ENCODE results near the gene ELAVL2. TPM values are rescaled to one million over a fixed set of nuclear protein-coding genes. Genes with fewer than 3 reads are reported as not detected.

Gene ELAVL2
- total RNA-seq, 6 experiments from 2014 or later: not detected

- Histone ChIP-seq H3K4me3 (no peak overlapping the region), H3K27me3 (no peaks in the 10 kb centered on the region), H3K36me3 (no peaks in the 10 kb centered on the region), H3K9me3 (peaks cover 0 to 4% (median 0%) of the 10 kb centered on the region in 4 donors), H3K4me1 (no peaks in the 10 kb centered on the region), H3K27ac (no peak overlapping the region)
- TF ChIP-seq POLR2A (IDR thresholded peaks at IDR 0.05): no peak
- no peak for TF ChIP-seq CTCF (IDR thresholded peaks at IDR 0.05)
- no peak for DNase-seq
- intact Hi-C loops (cut with DNase I): no loop called here
- ATAC-seq: no peak
- 57% methylated on average over 3 of the region's 3 CpGs for WGBS (ENCODE audit: insufficient coverage, low coverage, low lambda C conversion rate, missing lambda C conversion rate)
These were observed 61.8 kb downstream of the ELAVL2 start for GRCh38 chr9:23764219-23764618.

GRCh38 chr9:23754551-23754950 is 71.5 kb downstream of the ELAVL2 start:
- intact Hi-C loops (cut with DNase I): no loop called here
- Histone ChIP-seq H3K4me3 (no peak overlapping the region), H3K27me3 (no peaks in the 10 kb centered on the region), H3K4me1 (no peaks in the 10 kb centered on the region), H3K36me3 (no peaks in the 10 kb centered on the region), H3K9me3 (no peaks in the 10 kb centered on the region), H3K27ac (no peak overlapping the region)
- ATAC-seq (no peak), DNase-seq (no peak)
- TF ChIP-seq POLR2A (IDR thresholded peaks at IDR 0.05) (no peak), CTCF (IDR thresholded peaks at IDR 0.05) (no peak)
- 49% methylated on average over 5 of the region's 5 CpGs for WGBS (ENCODE audit: insufficient coverage, low coverage, low lambda C conversion rate, missing lambda C conversion rate)

GRCh38 chr9:23752859-23753258 is 73.2 kb downstream of the ELAVL2 start:
- 24% methylated on average over 4 of the region's 4 CpGs for WGBS (ENCODE audit: insufficient coverage, low coverage, low lambda C conversion rate, missing lambda C conversion rate)
- intact Hi-C loops (cut with DNase I): no loop called here
- H3K27me3 ChIP-seq: no peaks in the 10 kb centered on the region
- no peaks in the 10 kb centered on the region for H3K4me1 ChIP-seq
- no peak for DNase-seq
- ATAC-seq: no peak
- TF ChIP-seq POLR2A (IDR thresholded peaks at IDR 0.05): no peak
- TF ChIP-seq CTCF (IDR thresholded peaks at IDR 0.05): no peak
- H3K9me3 ChIP-seq: no peaks in the 10 kb centered on the region
- no peaks in the 10 kb centered on the region for H3K36me3 ChIP-seq
- no peak overlapping the region for H3K27ac ChIP-seq
- no peak overlapping the region for H3K4me3 ChIP-seq

- ATAC-seq (no peak), DNase-seq (no peak)
- no peaks in the 10 kb centered on the region for H3K9me3 ChIP-seq
- H3K4me1 ChIP-seq: no peaks in the 10 kb centered on the region
- H3K36me3 ChIP-seq: no peaks in the 10 kb centered on the region
- no peak overlapping the region for H3K4me3 ChIP-seq
- intact Hi-C loops (cut with DNase I): no loop called here
- WGBS (ENCODE audit: insufficient coverage, low coverage, low lambda C conversion rate, missing lambda C conversion rate): 72% methylated on average over 4 of the region's 4 CpGs
- no peaks in the 10 kb centered on the region for H3K27me3 ChIP-seq
- no peak overlapping the region for H3K27ac ChIP-seq
- TF ChIP-seq POLR2A (IDR thresholded peaks at IDR 0.05): no peak
- no peak for TF ChIP-seq CTCF (IDR thresholded peaks at IDR 0.05)
These were observed 74.4 kb downstream of the ELAVL2 start for GRCh38 chr9:23751633-23752032.

- intact Hi-C loops (cut with DNase I): no loop called here
- no peaks in the 10 kb centered on the region for H3K36me3 ChIP-seq
- 61% methylated on average over 3 of the region's 3 CpGs for WGBS (ENCODE audit: insufficient coverage, low coverage, low lambda C conversion rate, missing lambda C conversion rate)
- DNase-seq (no peak), ATAC-seq (no peak)
- H3K4me3 ChIP-seq: no peak overlapping the region
- no peaks in the 10 kb centered on the region for H3K9me3 ChIP-seq
- H3K27ac ChIP-seq: no peak overlapping the region
- TF ChIP-seq CTCF (IDR thresholded peaks at IDR 0.05) (no peak), POLR2A (IDR thresholded peaks at IDR 0.05) (no peak)
- no peaks in the 10 kb centered on the region for H3K27me3 ChIP-seq
- H3K4me1 ChIP-seq: no peaks in the 10 kb centered on the region
These were observed 75.2 kb downstream of the ELAVL2 start for GRCh38 chr9:23750808-23751207.

All from right lobe of liver (tissue), 6 donors.